Activated CD4-positive, alpha-beta memory T cell treated with anti-CD3 and anti-CD28 coated beads for 36 hours (primary cell): ENCODE results near the gene RGS3. TPM values are rescaled to one million over a fixed set of nuclear protein-coding genes. Genes with fewer than 3 reads are reported as not detected.
"Not testable (repeated sequence)": the region's sequence is repeated elsewhere in the genome, so short reads cannot be mapped to it uniquely, and the experiment has no call there.

Experiments used
- CTCF ChIA-PET: fragments of 350-600 bp; sonication (Branson Sonifier 250); formaldehyde crosslinking; loops from one replicate; lab custom pipeline; 2021; ENCODE audit warnings: antibody characterized with exemption, inconsistent platforms; lab: Charles Lee
- POLR2A ChIA-PET: fragments of 350-600 bp; sonication (Branson Sonifier 250); formaldehyde crosslinking; loops from one replicate; lab custom pipeline; 2021; ENCODE audit warnings: antibody characterized with exemption; lab: Charles Lee
- DNase-seq: peaks from one replicate; pipeline ENCODE4 v3.0.0-alpha.2; 2020
- H3K27ac Mint-ChIP-seq: one replicate; pipeline ENCODE4 v1.8.0; 2021; ENCODE audit warnings: mixed read lengths
- H3K27me3 Mint-ChIP-seq: one replicate; pipeline ENCODE4 v1.8.0; 2021; ENCODE audit warnings: mixed read lengths
- H3K36me3 Mint-ChIP-seq: one replicate; pipeline ENCODE4 v1.8.0; 2021; ENCODE audit warnings: mixed read lengths
- H3K4me1 Mint-ChIP-seq: one replicate; pipeline ENCODE4 v1.8.0; 2021; ENCODE audit warnings: low read depth, mixed read lengths
- H3K4me3 Mint-ChIP-seq: one replicate; pipeline ENCODE4 v1.8.0; 2021; ENCODE audit warnings: mild to moderate bottlenecking, mixed read lengths
- H3K9me3 Mint-ChIP-seq: one replicate; pipeline ENCODE4 v1.8.0; 2021; ENCODE audit warnings: mixed read lengths
- intact Hi-C: fragments of 100-400 bp; cut with micrococcal nuclease; formaldehyde crosslinking; loops from one replicate; pipeline ENCODE4 v1.15.1; 2023
- total RNA-seq, 2 experiments: library from RNA; stranded (reverse); gene quantifications; one replicate each; pipeline ENCODE4 v1.2.3, GENCODE V29; 2021

RGS3 gene
- total RNA-seq, 2 experiments from 2014 or later: 54.4 to 57.7 TPM

DNA sequence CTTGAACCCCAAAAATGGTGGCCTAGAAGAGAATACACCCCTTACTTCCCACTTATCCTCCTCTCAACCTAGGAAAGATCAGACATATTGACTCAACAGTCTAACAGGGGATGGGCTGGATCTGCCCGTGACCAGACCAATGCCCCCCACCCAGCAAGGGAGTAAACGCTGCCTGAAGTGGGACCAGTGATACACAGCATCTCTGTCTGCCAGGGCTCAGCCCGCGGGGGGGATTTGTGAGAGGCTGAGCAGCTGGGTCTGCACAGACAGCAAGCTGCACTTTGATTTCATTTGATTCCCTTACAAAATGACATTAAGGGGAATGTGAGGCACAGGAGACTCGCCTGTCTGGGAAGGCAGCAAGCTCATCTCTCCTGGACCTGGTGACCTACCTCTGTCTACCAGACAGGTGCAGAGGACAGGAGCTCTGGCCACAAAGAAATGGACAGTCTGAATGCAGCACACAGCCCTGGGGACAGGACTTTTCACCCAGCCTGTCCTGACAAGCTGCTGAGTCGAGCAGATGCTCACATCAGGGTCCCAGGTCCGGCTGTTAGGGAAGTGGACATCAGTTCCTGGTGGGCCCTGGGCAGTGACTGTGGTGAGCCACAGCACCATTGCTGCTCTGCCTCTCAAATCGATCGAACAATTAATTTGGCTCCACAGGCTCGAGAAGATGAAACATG is 79.9 kb downstream of the RGS3 start:
- DNase-seq: no peak
- Mint-ChIP-seq H3K36me3 (peaks cover 15% of the 10 kb centered on the region), H3K27me3 (no peaks in the 10 kb centered on the region), H3K27ac (no peak overlapping the region), H3K4me1 (peaks cover 21% of the 10 kb centered on the region), H3K9me3 (no peaks in the 10 kb centered on the region), H3K4me3 (no peak overlapping the region)
- ChIA-PET CTCF (no interaction called here), POLR2A (interaction anchor here (1.1 kb wide), 1 partner anchor 10 kb away, joined by 3 read pairs; no protein-coding TSS in a partner anchor)
- intact Hi-C loops: no loop called here

DNA sequence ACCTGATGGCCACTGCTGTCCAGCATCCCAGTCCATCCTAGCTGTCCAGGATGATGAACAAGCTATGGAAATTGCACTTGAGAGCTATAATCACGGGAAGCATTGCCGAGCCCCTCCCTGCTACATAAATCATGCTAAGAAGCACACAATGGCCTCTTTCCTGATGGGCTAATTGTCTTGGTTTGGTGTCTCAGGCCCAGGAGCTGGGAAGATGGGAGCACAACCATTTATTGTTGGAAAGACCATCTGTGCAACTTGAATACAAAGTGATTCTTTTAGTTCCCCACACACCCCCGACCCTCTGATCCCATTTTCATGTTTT is 80.4 kb downstream of the RGS3 start:
- POLR2A ChIA-PET: interaction anchor here (1.1 kb wide), 1 partner anchor 11 kb away, joined by 3 read pairs; no protein-coding TSS in a partner anchor
- peaks cover 15% of the 10 kb centered on the region for H3K36me3 Mint-ChIP-seq
- intact Hi-C loops: no loop called here

GRCh38 chr9:113545068-113545467 is 81.5 kb downstream of the RGS3 start:
- intact Hi-C loops: no loop called here
- no peak for DNase-seq
- CTCF ChIA-PET: interaction anchor here (0.8 to 1.6 kb wide), 2 partner anchors 19 to 47 kb away, joined by 3 read pairs; no protein-coding TSS in a partner anchor
- Mint-ChIP-seq H3K36me3 (peaks cover 15% of the 10 kb centered on the region), H3K27me3 (no peaks in the 10 kb centered on the region), H3K4me3 (no peak overlapping the region), H3K4me1 (peaks cover 26% of the 10 kb centered on the region), H3K27ac (no peak overlapping the region), H3K9me3 (no peaks in the 10 kb centered on the region)
- POLR2A ChIA-PET: interaction anchor here (1.1 kb wide), 1 partner anchor 9 kb away, joined by 4 read pairs; no protein-coding TSS in a partner anchor

More for the DNA sequence above, 80.4 kb downstream of the RGS3 start:
- CTCF ChIA-PET: no interaction called here
- Mint-ChIP-seq H3K4me1 (peaks cover 23% of the 10 kb centered on the region), H3K27me3 (no peaks in the 10 kb centered on the region), H3K9me3 (no peaks in the 10 kb centered on the region), H3K27ac (no peak overlapping the region), H3K4me3 (no peak overlapping the region)
- no peak for DNase-seq

GRCh38 chr9:113546566-113546965 is 83.0 kb downstream of the RGS3 start:
- Mint-ChIP-seq H3K9me3 (no peaks in the 10 kb centered on the region), H3K27ac (no peak overlapping the region), H3K4me3 (no peak overlapping the region), H3K27me3 (no peaks in the 10 kb centered on the region), H3K36me3 (peaks cover 14% of the 10 kb centered on the region), H3K4me1 (peaks cover 26% of the 10 kb centered on the region)
- no peak for DNase-seq
- CTCF ChIA-PET: interaction anchor here (0.9 to 1.6 kb wide), 3 partner anchors 38 to 108 kb away, joined by 3 read pairs; no protein-coding TSS in a partner anchor
- POLR2A ChIA-PET: no interaction called here
- intact Hi-C loops: no loop called here

- no peak for DNase-seq
- Mint-ChIP-seq H3K4me3 (no peak overlapping the region), H3K4me1 (peaks cover 26% of the 10 kb centered on the region), H3K27me3 (no peaks in the 10 kb centered on the region), H3K9me3 (no peaks in the 10 kb centered on the region), H3K27ac (peak overlapping the region; percentile 75), H3K36me3 (peaks cover 8% of the 10 kb centered on the region)
- intact Hi-C loops: no loop called here
- POLR2A ChIA-PET: no interaction called here
- CTCF ChIA-PET: interaction anchor here (0.8 to 1.2 kb wide), 2 partner anchors 31 to 101 kb away, joined by 4 to 6 read pairs; no protein-coding TSS in a partner anchor
Observed at GRCh38 chr9:113547501-113547900, 84.0 kb downstream of the RGS3 start.

- no peaks in the 10 kb centered on the region for H3K27me3 Mint-ChIP-seq
- H3K4me1 Mint-ChIP-seq: peaks cover 26% of the 10 kb centered on the region
- intact Hi-C loops: loop anchor here (1.0 kb wide), 2 partner anchors 31 kb away; no protein-coding TSS in a partner anchor
- H3K4me3 Mint-ChIP-seq: no peak overlapping the region
- H3K27ac Mint-ChIP-seq: peak overlapping the region; percentile 75
- no peaks in the 10 kb centered on the region for H3K36me3 Mint-ChIP-seq
- H3K9me3 Mint-ChIP-seq: no peaks in the 10 kb centered on the region
- ChIA-PET POLR2A (interaction anchor here (0.5 to 1.0 kb wide), 3 partner anchors 9 to 31 kb away, joined by 3 read pairs; no protein-coding TSS in a partner anchor), CTCF (interaction anchor here (0.8 to 2.0 kb wide), 6 partner anchors 30 to 110 kb away, joined by 3 to 11 read pairs (median 4); no protein-coding TSS in a partner anchor)
- peak; percentile 53 for DNase-seq
Observed at GRCh38 chr9:113548221-113549041, 84.9 kb downstream of the RGS3 start.

- H3K36me3 Mint-ChIP-seq, H3K9me3 Mint-ChIP-seq, H3K27me3 Mint-ChIP-seq, intact Hi-C loops, H3K4me3 Mint-ChIP-seq, DNase-seq, H3K27ac Mint-ChIP-seq: not testable (repeated sequence)
- H3K4me1 Mint-ChIP-seq: peaks cover 30% of the 10 kb centered on the region
- CTCF ChIA-PET: interaction anchor here (1.6 to 2.0 kb wide), 2 partner anchors 103 to 105 kb away, joined by 3 to 11 read pairs; no protein-coding TSS in a partner anchor
- POLR2A ChIA-PET: interaction anchor here (1.2 kb wide), 1 partner anchor 18 kb away, joined by 3 read pairs; no protein-coding TSS in a partner anchor
Observed at GRCh38 chr9:113549892-113550291, 86.4 kb downstream of the RGS3 start.

DNA sequence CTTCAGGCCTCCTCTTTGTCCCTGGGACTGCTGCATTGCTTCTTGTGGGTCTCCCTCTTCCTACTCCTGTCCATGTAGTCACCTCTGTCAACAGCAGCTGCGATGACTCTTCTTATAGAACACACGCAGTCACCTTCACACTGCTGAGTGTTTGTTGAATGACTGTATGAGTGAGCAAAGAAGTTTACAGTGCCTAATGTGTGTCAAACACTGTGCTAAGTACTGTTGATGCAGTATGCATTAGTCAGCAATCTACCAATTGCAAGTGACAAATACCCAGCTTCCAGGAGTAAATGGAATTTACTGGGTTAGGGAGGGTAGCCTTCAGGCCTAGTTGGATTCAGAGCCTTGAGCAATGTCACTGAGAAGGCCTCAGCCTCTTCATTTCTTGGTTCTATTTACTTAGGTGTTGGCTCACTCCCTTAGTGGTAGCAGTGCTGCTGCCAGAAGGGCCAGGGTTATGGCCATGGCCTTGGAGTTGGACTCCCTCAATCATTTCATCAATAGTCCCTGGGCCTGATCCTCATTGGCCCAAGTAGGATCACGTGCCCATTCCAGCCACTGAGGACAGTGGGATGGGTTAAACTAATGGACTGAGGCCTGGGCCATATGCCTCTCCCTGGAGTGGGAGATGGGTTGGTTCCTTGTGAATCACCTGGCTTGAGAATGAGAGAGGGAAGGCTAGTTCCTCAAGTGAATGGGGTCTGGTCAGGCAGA is 93.5 kb downstream of the RGS3 start:
- Mint-ChIP-seq H3K36me3 (no peaks in the 10 kb centered on the region), H3K4me1 (peaks cover 47% of the 10 kb centered on the region), H3K4me3 (no peak overlapping the region), H3K27me3 (no peaks in the 10 kb centered on the region), H3K9me3 (no peaks in the 10 kb centered on the region), H3K27ac (peak overlapping the region; percentile 44)
- peak; percentile 26 for DNase-seq
- intact Hi-C loops: loop anchor here (1.0 to 2.0 kb wide), 3 partner anchors 22 to 66 kb away; no protein-coding TSS in a partner anchor
- POLR2A ChIA-PET: interaction anchor here (1.5 kb wide), 1 partner anchor 40 kb away, joined by 4 read pairs; no protein-coding TSS in a partner anchor
- CTCF ChIA-PET: interaction anchor here (1.5 kb wide), 1 partner anchor 36 kb away, joined by 3 read pairs; no protein-coding TSS in a partner anchor

DNA sequence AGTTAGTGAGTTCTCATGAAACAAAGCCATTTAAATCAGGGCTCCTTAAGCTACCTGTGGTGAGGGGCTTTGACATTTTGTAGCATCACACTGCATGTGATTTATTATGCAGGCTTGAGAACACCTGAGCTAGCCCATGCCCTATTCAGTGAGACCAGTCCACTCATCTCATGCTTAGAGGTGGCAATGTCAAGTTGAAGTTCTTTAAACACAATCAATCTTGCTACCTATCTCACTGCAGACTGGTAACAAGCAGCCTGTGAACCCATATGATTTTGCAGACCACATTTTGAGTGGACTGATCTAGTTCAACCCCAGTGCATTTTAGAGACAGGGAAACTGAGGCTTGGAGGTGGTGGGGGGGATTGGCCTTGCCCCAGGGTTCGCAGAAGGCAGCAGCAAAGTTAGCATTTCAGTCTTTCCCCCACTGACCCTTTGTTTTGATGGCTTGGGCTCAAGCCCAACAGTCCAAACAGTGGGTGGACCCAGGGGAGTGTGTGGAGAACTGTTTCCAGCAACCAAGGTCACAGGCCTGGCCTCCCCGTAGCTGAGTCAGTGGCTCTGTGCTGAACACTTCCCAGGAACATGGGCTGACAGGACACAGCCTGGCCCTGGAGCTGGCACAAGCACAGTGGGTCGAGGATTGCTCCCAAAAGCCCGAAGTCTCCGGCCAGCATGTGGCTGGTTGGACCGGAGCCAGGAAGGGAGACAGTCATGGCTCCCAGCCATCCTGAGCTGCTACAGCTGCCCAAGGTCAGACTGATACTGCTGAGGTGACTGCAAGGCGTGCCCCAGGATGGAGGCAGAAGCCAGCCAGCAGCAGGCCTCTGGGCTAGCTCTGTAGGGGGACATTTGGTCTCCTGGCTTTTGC is 95.3 kb downstream of the RGS3 start:
- H3K27me3 Mint-ChIP-seq: no peaks in the 10 kb centered on the region
- no peaks in the 10 kb centered on the region for H3K36me3 Mint-ChIP-seq
- no peaks in the 10 kb centered on the region for H3K9me3 Mint-ChIP-seq
- H3K4me3 Mint-ChIP-seq: no peak overlapping the region
- intact Hi-C loops: no loop called here
- ChIA-PET CTCF (interaction anchor here (0.6 to 0.9 kb wide), 2 partner anchors 20 to 97 kb away, joined by 3 to 5 read pairs; no protein-coding TSS in a partner anchor), POLR2A (no interaction called here)
- DNase-seq: no peak
- H3K27ac Mint-ChIP-seq: no peak overlapping the region
- peaks cover 48% of the 10 kb centered on the region for H3K4me1 Mint-ChIP-seq

- Mint-ChIP-seq H3K4me3 (no peak overlapping the region), H3K4me1 (peaks cover 48% of the 10 kb centered on the region), H3K36me3 (no peaks in the 10 kb centered on the region), H3K9me3 (no peaks in the 10 kb centered on the region), H3K27ac (peak overlapping the region; percentile 8), H3K27me3 (no peaks in the 10 kb centered on the region)
- no peak for DNase-seq
- POLR2A ChIA-PET: no interaction called here
- intact Hi-C loops: no loop called here
- CTCF ChIA-PET: interaction anchor here (1.0 to 1.4 kb wide), 4 partner anchors 18 to 95 kb away, joined by 3 to 5 read pairs (median 4); no protein-coding TSS in a partner anchor
Observed at GRCh38 chr9:113559834-113560800, 96.6 kb downstream of the RGS3 start.
